Hematopoietic multipotent progenitor cell treated with erythropoietin and hydrocortisone succinate and interleukin-3 and kit ligand, for 4 days (in vitro differentiated cells): ENCODE measurements around the gene NOC4L.
"Not testable (repeated sequence)": the region's sequence is repeated elsewhere in the genome, so short reads cannot be mapped to it uniquely, and the experiment has no call there.

Experiments used
- DNase-seq: peaks from one replicate; pipeline ENCODE4 v3.0.0-alpha.2; 2015

NOC4L gene

GRCh38 chr12:132144810-132145168 is 532 bp downstream of the NOC4L start:
- DNase-seq: peak; percentile 46

- no peak for DNase-seq
These were observed 1.1 kb downstream of the NOC4L start for GRCh38 chr12:132145334-132145733.

GRCh38 chr12:132146098-132146497 is 1.8 kb downstream of the NOC4L start:
- no peak for DNase-seq

- DNase-seq: no peak
These were observed 2.6 kb downstream of the NOC4L start for GRCh38 chr12:132146772-132147422.

- no peak for DNase-seq
These were observed 3.4 kb downstream of the NOC4L start for GRCh38 chr12:132147423-132148367.

GRCh38 chr12:132148368-132149045 is 4.2 kb downstream of the NOC4L start:
- DNase-seq: no peak

- not testable (repeated sequence) for DNase-seq
These were observed 5.3 kb downstream of the NOC4L start for GRCh38 chr12:132149526-132149925.

GRCh38 chr12:132150780-132151144 is 6.5 kb downstream of the NOC4L start:
- DNase-seq: no peak

- DNase-seq: no peak
These were observed 7.0 kb downstream of the NOC4L start for GRCh38 chr12:132151145-132151765.

GRCh38 chr12:132151766-132152410 is 7.6 kb downstream of the NOC4L start:
- DNase-seq: no peak

GRCh38 chr12:132152411-132152821 is 8.2 kb downstream of the NOC4L start:
- no peak for DNase-seq

GRCh38 chr12:132152953-132153352 is 8.7 kb downstream of the NOC4L start:
- no peak for DNase-seq

GRCh38 chr12:132153501-132154340 is 9.5 kb downstream of the NOC4L start:
- DNase-seq: peak; percentile 88

GRCh38 chr12:132154341-132154761 is 10.1 kb downstream of the NOC4L start:
- DNase-seq: no peak

- DNase-seq: peak; percentile 42
These were observed 10.9 kb downstream of the NOC4L start for GRCh38 chr12:132154941-132155770.

- DNase-seq: no peak
These were observed 11.7 kb downstream of the NOC4L start for GRCh38 chr12:132155771-132156572.

GRCh38 chr12:132156573-132157325 is 12.5 kb downstream of the NOC4L start:
- no peak for DNase-seq

- DNase-seq: no peak
These were observed 13.6 kb downstream of the NOC4L start for GRCh38 chr12:132157733-132158409.
